HG02884 (cell line): Measurements from ENCODE around the gene SURF6.

Experiments
- ATAC-seq: cut with Tn5 transposase; IDR thresholded peaks from one replicate; pipeline ENCODE4 v1.9.1; 2021; ENCODE audit warnings: mild to moderate bottlenecking, moderate library complexity; ENCODE audit not compliant: unreplicated experiment

SURF6 gene

GRCh38 chr9:133368249-133368881 is 32.4 kb upstream of the SURF6 start:
- ATAC-seq = no peak

- ATAC-seq = no peak
Measured at GRCh38 chr9:133367778-133368177, 31.8 kb upstream of the SURF6 start.

- ATAC-seq = no peak
Measured at GRCh38 chr9:133367221-133367620, 31.2 kb upstream of the SURF6 start.

GRCh38 chr9:133366435-133366834 is 30.4 kb upstream of the SURF6 start:
- ATAC-seq = no peak

GRCh38 chr9:133362359-133363044 is 26.5 kb upstream of the SURF6 start:
- no peak for ATAC-seq

GRCh38 chr9:133361507-133362092 is 25.6 kb upstream of the SURF6 start:
- no peak for ATAC-seq

DNA sequence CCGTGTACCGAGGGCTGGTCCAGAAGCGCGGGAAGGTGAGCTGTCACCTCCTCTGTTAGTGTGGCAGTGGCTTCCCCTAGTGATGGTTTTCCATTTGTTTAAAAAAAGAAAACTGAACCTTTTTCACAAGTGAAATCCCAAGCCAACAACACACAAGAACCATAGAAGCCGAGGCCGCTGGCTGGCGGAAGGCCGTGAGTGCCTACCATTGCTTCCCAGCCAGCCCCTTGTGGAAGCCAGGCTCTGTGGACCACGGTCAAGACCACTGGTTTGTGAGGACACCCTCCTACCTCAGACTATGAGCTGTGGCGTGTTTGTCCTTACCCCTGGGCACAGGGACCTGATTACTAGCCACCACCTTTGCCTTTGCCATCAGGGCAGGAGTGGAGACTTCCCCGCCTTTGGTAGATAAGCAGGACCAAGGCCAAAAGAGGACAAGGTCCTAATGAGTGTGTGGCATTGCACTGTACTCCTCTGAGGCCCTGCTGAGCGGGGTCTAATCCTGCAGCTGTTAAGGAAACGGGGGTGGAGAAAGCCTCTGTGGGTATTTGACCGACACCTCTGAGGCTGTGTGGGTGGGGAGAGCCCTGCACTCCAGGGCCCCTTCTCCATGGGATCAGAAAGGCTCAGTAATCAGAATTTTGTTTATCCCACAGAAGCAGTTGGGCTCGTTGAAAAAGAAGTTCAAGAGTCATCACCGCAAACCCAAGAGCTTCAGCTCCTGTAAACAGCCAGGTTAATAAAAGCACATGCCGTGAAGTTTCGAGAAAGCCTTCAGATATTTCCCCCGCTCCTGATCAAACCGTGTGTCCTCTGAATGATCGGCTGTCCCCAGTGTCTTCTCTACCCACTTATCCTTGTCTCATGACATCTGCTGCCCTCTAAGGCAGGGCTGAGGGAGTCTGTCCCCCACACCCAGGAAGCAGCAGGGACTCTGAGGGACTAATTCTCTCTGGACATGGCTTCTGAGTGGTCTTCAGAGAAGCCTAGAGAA is 24.7 kb upstream of the SURF6 start:
- ATAC-seq = no peak

DNA sequence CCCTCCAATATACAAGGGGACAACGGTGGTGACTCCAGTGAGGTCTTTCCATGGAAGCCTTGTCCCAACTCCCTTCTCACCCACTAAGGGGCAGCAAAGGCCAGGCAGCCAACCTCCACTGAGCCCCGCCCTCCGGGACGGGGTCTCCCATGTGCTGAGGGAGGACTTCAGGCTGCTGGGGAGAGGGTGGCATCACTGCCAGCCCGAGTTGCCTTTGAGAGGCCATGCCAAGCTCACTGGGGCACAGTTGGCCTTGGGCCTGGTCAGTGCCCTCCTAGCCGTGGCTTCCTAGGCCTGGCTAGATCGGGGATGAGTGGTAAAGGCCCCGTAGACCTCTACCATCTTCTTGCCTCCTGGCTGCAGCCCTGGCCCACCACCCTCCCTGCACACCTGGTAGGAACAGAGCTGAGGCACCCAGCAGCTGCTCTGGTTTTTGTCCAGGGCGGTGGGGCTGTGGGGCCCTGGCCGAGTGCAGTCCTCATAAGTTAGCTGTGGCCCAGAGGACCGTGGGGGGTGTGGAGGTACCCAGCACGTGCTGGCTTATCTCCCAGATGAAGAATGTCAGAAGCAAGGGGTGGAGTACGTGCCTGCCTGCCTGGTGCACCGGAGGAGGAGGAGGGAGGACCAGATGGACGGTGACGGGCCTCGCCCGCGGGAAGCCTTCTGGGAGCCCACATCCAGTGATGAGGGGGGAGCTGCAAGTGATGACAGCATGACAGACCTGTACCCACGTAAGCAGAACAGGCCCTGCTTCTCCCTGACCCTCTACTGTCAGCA is 23.6 kb upstream of the SURF6 start:
- ATAC-seq = no peak

DNA sequence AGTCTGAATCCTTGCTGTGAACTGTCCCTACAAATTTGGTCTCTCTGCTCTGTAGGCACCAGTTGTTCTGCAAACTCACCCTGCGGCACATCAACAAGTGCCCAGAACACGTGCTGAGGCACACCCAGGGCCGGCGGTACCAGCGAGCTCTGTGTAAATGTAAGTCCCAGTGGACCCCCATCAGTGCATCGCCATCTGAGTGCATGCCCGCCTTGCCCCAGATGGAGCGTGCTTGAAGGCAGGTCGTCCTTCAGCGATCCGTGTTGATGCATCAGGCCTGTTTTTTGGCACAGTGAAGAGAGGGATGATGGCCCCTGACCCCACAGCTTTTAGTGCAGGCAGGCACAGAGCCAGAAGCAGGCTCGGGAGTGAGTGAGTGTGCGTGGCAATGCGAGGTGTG is 21.7 kb upstream of the SURF6 start:
- ATAC-seq = no peak

- ATAC-seq = no peak
Measured at GRCh38 chr9:133356391-133357091, 20.6 kb upstream of the SURF6 start, which contains the start of the genes SURF1 and SURF2. Gene SURF1, minus strand, starts transcription at chr9:133356487. Its CDS starts 34 bp downstream, at chr9:133356453. Gene SURF2, plus strand, starts transcription at chr9:133356550. Its CDS starts 43 bp downstream, at chr9:133356593.

DNA sequence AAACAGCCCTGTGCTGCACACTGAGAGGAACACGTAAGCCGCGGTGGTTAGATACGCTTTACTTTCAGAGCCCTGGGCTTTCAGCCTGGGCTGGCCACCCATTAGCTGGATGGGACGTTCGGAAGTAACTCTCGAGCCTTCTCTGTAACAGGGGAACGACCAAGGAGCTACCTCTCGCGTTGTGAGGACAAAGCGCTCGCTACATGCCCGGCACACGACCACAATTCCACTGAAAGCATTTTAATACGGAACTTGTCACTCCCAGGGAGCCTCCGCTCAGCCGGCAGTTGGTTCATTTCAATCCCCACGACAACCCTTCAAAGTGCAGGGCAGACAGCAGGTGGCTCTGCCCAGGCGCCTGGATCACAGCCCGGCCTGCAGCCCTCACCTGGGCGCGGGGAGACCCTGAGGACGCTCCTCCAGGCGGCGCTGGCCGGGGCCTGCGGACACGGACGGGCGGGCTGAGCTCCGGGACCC is 19.9 kb upstream of the SURF6 start:
- no peak for ATAC-seq

DNA sequence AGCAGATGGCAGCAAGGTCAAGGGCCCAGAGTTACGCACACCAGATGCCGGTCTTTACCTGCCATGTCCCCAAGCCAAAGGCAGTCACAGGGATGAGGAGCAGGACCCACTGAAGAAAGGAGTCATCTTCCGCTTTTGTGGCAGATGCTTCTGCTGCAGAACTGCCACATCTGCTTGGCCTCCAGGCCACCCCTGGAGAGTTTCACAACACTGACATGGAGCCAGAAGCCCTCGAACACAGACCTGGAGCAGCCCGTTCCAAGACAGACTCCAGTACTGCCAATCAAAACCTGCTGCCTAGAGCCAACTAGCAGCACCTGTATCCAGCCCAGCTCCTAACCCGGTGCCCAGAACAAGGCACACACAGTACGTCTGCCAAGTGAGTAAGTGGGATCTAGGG is 18.8 kb upstream of the SURF6 start:
- no peak for ATAC-seq

DNA sequence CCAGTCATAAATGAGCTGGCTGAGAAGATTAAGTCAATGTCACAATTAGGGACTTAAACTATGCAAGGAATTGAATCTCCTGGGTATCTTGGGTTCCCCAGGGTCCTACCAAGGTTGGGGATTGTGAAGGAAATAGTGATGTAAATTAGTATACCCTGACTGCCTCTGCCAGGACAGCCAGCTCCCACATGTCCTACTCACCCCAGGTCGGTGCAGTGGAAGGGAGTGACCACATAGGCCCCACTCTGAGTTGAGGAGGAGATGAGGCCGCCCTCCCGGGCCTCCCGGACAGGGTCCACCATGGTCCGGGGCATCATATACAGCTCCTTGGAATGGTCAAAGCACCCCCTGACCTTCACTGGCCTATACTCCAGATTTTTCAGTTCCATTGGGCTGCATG is 17.6 kb upstream of the SURF6 start:
- ATAC-seq = no peak

DNA sequence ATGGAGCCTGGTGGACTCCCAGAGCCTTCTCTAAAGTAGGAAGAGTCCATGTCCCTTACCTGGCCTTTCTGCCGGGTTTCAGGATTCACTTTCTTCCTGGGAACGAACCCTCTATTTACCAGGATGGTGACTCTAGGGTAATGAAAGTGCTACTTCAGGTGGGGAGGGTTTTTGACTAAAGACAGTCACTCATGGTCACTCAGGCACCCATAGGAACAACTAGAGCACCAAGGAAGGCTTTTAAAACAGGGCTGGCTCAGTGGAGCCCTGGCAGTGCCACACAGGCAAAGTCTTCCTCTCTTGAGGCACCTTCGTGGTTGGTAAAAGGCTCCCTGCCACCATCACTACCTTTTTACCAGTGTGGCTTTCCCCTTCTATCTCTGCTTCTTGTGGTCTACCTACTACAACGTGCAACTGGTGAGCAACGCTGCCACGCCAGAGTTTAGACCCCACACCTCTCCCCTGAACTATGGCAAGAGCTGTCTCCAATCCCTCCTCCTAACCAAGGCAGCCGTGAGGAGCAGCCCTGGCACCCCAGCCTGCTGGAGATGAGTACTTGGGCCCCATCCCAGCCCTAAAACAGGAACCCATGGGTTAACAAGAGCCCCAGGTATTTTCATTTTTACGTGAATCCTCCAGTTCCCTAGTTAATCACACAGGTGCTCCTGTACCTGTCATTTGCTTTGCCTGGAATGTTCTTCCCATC is 16.8 kb upstream of the SURF6 start:
- ATAC-seq = no peak

- no peak for ATAC-seq
Measured at GRCh38 chr9:133351908-133352634, 16.1 kb upstream of the SURF6 start.

DNA sequence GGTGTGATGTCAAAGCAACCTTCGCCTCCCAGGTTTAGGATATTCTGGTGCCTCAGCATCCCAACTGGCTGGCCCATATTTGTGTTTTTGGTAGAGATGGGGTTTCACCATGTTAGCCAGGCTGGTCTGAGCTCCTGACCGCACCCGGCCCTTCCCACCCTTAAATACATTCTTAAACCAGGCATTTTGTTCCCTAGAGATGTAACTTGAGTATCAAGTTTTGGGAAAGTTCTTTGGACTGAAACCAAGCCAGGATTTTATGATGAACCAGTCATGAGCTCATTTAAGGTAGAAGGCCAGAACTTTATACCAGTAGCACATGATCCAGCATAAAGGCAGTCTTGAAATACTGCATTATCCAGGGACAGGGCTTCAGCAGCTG is 15.5 kb upstream of the SURF6 start:
- ATAC-seq = no peak

GRCh38 chr9:133349965-133350616 is 14.1 kb upstream of the SURF6 start:
- ATAC-seq = no peak
